Trophoblast cell (in vitro differentiated cells and primary cell): ENCODE data around the gene SELENOO.

Experiments used
- DNase-seq, 2 donors: peaks; one replicate each; pipeline ENCODE4 v3.0.0-alpha.2; 2016
- H2AFZ ChIP-seq: 2 replicates; pipeline ENCODE4 v1.6.1; 2013; ENCODE audit warnings: low read length, moderate library complexity, mild to moderate bottlenecking; ENCODE audit not compliant: insufficient read depth, poor library complexity
- H2AK5ac ChIP-seq: 2 replicates; pipeline ENCODE4 v1.6.1; 2013; ENCODE audit warnings: mild to moderate bottlenecking, low read length
- H2BK120ac ChIP-seq: 2 replicates; pipeline ENCODE4 v1.6.1; 2013; ENCODE audit warnings: low read length, mild to moderate bottlenecking, moderate library complexity; ENCODE audit not compliant: insufficient read depth, poor library complexity
- H2BK12ac ChIP-seq: 2 replicates; pipeline ENCODE4 v1.6.1; 2013; ENCODE audit warnings: mild to moderate bottlenecking, low read length, moderate library complexity
- H2BK5ac ChIP-seq: 2 replicates; pipeline ENCODE4 v1.6.1; 2013; ENCODE audit warnings: low read length, low read depth, moderate library complexity, mild to moderate bottlenecking; ENCODE audit not compliant: poor library complexity
- H3K14ac ChIP-seq: 2 replicates; pipeline ENCODE4 v1.6.1; 2013; ENCODE audit warnings: mild to moderate bottlenecking, low read length
- H3K18ac ChIP-seq: 2 replicates; pipeline ENCODE4 v1.6.1; 2013; ENCODE audit warnings: mild to moderate bottlenecking, low read length
- H3K23ac ChIP-seq: 2 replicates; pipeline ENCODE4 v1.6.1; 2013; ENCODE audit warnings: low read length
- H3K27ac ChIP-seq: 2 replicates; pipeline ENCODE4 v1.5.1; 2013; ENCODE audit warnings: low read depth, mild to moderate bottlenecking, inconsistent platforms, low read length, moderate library complexity
- H3K27me3 ChIP-seq: 2 replicates; pipeline ENCODE4 v1.6.1; 2013; ENCODE audit warnings: inconsistent platforms, mild to moderate bottlenecking, low read length, moderate library complexity; ENCODE audit not compliant: insufficient read depth
- H3K36me3 ChIP-seq, 2 experiments: 1 replicate in 1 of 2; 2 replicates in 1 of 2; pipeline ENCODE4 v1.6.1; 2013; ENCODE audit warnings: low read length in 2 of 2, mild to moderate bottlenecking in 2 of 2, moderate library complexity in 1 of 2; ENCODE audit not compliant: insufficient read depth in 2 of 2, control insufficient read depth in 1 of 2
- H3K4ac ChIP-seq: 2 replicates; pipeline ENCODE4 v1.6.1; 2013; ENCODE audit warnings: low read depth, mild to moderate bottlenecking, low read length, moderate library complexity
- H3K4me1 ChIP-seq, 2 experiments: 1 replicate in 1 of 2; 2 replicates in 1 of 2; pipeline ENCODE4 v1.6.1; 2013; ENCODE audit warnings: low read length in 2 of 2, mild to moderate bottlenecking in 2 of 2, moderate library complexity in 1 of 2; ENCODE audit not compliant: insufficient read depth in 2 of 2, control insufficient read depth in 1 of 2
- H3K4me2 ChIP-seq: 2 replicates; pipeline ENCODE4 v1.6.1; 2013; ENCODE audit warnings: inconsistent platforms, mild to moderate bottlenecking, low read length, moderate library complexity
- H3K4me3 ChIP-seq: 2 replicates; pipeline ENCODE4 v1.5.1; 2013; ENCODE audit warnings: mild to moderate bottlenecking, low read depth, low read length, inconsistent platforms
- H3K79me1 ChIP-seq: one replicate; pipeline ENCODE4 v1.6.1; 2013; ENCODE audit warnings: low read length
- H3K79me2 ChIP-seq: 2 replicates; pipeline ENCODE4 v1.6.1; 2013; ENCODE audit warnings: low read length, mild to moderate bottlenecking; ENCODE audit not compliant: control insufficient read depth, insufficient read depth, poor library complexity
- H3K9ac ChIP-seq: 2 replicates; pipeline ENCODE4 v1.6.1; 2013; ENCODE audit warnings: mild to moderate bottlenecking, low read length
- H3K9me3 ChIP-seq: 2 replicates; pipeline ENCODE4 v1.6.1; 2013; ENCODE audit warnings: low read depth, mild to moderate bottlenecking, control low read depth, inconsistent platforms, low read length; ENCODE audit not compliant: insufficient read depth
- H4K12ac ChIP-seq: 2 replicates; pipeline ENCODE4 v1.6.1; 2013; ENCODE audit warnings: low read depth, mild to moderate bottlenecking, low read length, moderate library complexity
- H4K8ac ChIP-seq: 2 replicates; pipeline ENCODE4 v1.6.1; 2013; ENCODE audit warnings: low read depth, mild to moderate bottlenecking, low read length, moderate library complexity
- H4K91ac ChIP-seq: one replicate; pipeline ENCODE4 v1.6.1; 2013; ENCODE audit warnings: low read depth, mild to moderate bottlenecking, low read length, moderate library complexity
- WGBS: extraction: QIAGEN DNeasy Blood & Tissue Kit; methylation state at CpG from one replicate; pipeline ENCODE4 v1.1.7; 2013; ENCODE audit warnings: missing lambda C conversion rate; ENCODE audit not compliant: insufficient read length, insufficient coverage; ENCODE audit errors: extremely low coverage; 5-methylcytosine and 5-hydroxymethylcytosine counted together

Gene SELENOO

GRCh38 chr22:50221410-50222300 lies 20.8 kb downstream of the SELENOO start:
- Histone ChIP-seq H2AFZ (no peak overlapping the region), H4K91ac (no peak overlapping the region), H3K79me1 (no peaks in the 10 kb centered on the region), H3K9ac (no peak overlapping the region), H3K79me2 (no peaks in the 10 kb centered on the region), H3K4ac (no peak overlapping the region), H3K4me2 (no peak overlapping the region), H4K12ac (no peak overlapping the region), H3K23ac (no peak overlapping the region), H2BK12ac (no peak overlapping the region), H3K4me1 (no peaks in the 10 kb centered on the region), H3K27me3 (no peaks in the 10 kb centered on the region), H2BK120ac (no peak overlapping the region), H3K9me3 (peaks cover 10% of the 10 kb centered on the region), H3K14ac (no peak overlapping the region), H3K4me3 (no peak overlapping the region), H2BK5ac (no peak overlapping the region), H3K27ac (no peak overlapping the region), H3K18ac (no peak overlapping the region), H4K8ac (no peak overlapping the region), H3K36me3 (peaks cover 84 to 88% of the 10 kb centered on the region in 2 experiments), H2AK5ac (no peak overlapping the region)
- WGBS: no CpG with 5 or more reads among the region's 19 CpGs
- DNase-seq: no peak

- no peak overlapping the region for H3K27ac ChIP-seq
- DNase-seq: no peak
- no peaks in the 10 kb centered on the region for H3K79me2 ChIP-seq
- H2AFZ ChIP-seq: no peak overlapping the region
- H3K23ac ChIP-seq: no peak overlapping the region
- no peak overlapping the region for H4K91ac ChIP-seq
- no peak overlapping the region for H3K4me3 ChIP-seq
- no peak overlapping the region for H3K18ac ChIP-seq
- no peaks in the 10 kb centered on the region for H3K4me1 ChIP-seq
- H4K12ac ChIP-seq: no peak overlapping the region
- no peaks in the 10 kb centered on the region for H3K79me1 ChIP-seq
- no peak overlapping the region for H2AK5ac ChIP-seq
- no peak overlapping the region for H3K4ac ChIP-seq
- no CpG with 5 or more reads among the region's 8 CpGs for WGBS
- H3K36me3 ChIP-seq: peaks cover 76 to 82% of the 10 kb centered on the region in 2 experiments
- no peak overlapping the region for H2BK5ac ChIP-seq
- H3K9ac ChIP-seq: no peak overlapping the region
- peaks cover 10% of the 10 kb centered on the region for H3K9me3 ChIP-seq
- H3K14ac ChIP-seq: no peak overlapping the region
- H2BK12ac ChIP-seq: no peak overlapping the region
- no peak overlapping the region for H2BK120ac ChIP-seq
- no peaks in the 10 kb centered on the region for H3K27me3 ChIP-seq
- no peak overlapping the region for H3K4me2 ChIP-seq
- H4K8ac ChIP-seq: no peak overlapping the region
Observed at GRCh38 chr22:50222508-50222907, 21.7 kb downstream of the SELENOO start.

- Histone ChIP-seq H3K27me3 (no peaks in the 10 kb centered on the region), H3K36me3 (peaks cover 63 to 72% of the 10 kb centered on the region in 2 experiments), H3K4me1 (no peaks in the 10 kb centered on the region), H3K27ac (no peak overlapping the region), H2AFZ (no peak overlapping the region), H2BK5ac (no peak overlapping the region), H2BK12ac (no peak overlapping the region), H2BK120ac (no peak overlapping the region), H3K9me3 (peaks cover 10% of the 10 kb centered on the region), H4K91ac (no peak overlapping the region), H4K12ac (no peak overlapping the region), H3K9ac (no peak overlapping the region), H3K14ac (no peak overlapping the region), H3K23ac (no peak overlapping the region), H3K4me3 (no peak overlapping the region), H3K18ac (no peak overlapping the region), H3K79me2 (no peaks in the 10 kb centered on the region), H4K8ac (no peak overlapping the region), H3K79me1 (no peaks in the 10 kb centered on the region), H2AK5ac (no peak overlapping the region), H3K4me2 (no peak overlapping the region), H3K4ac (no peak overlapping the region)
- WGBS: no CpG with 5 or more reads among the region's 16 CpGs
- DNase-seq: no peak
Observed at GRCh38 chr22:50224071-50224470, 23.3 kb downstream of the SELENOO start.

GRCh38 chr22:50225200-50225969 lies 24.6 kb downstream of the SELENOO start:
- Histone ChIP-seq H2BK120ac (no peak overlapping the region), H2BK5ac (no peak overlapping the region), H4K8ac (no peak overlapping the region), H3K4me1 (no peaks in the 10 kb centered on the region), H3K4ac (no peak overlapping the region), H3K9ac (no peak overlapping the region), H4K91ac (no peak overlapping the region), H3K27me3 (no peaks in the 10 kb centered on the region), H3K23ac (no peak overlapping the region), H3K27ac (no peak overlapping the region), H3K4me2 (no peak overlapping the region), H3K4me3 (peak overlapping the region; percentile 24), H2AK5ac (no peak overlapping the region), H3K79me1 (no peaks in the 10 kb centered on the region), H3K79me2 (no peaks in the 10 kb centered on the region), H3K9me3 (peaks cover 9% of the 10 kb centered on the region), H2AFZ (no peak overlapping the region), H4K12ac (no peak overlapping the region), H2BK12ac (no peak overlapping the region), H3K36me3 (peaks cover 55 to 65% of the 10 kb centered on the region in 2 experiments), H3K18ac (no peak overlapping the region), H3K14ac (no peak overlapping the region)
- no peak for DNase-seq
- no CpG with 5 or more reads among the region's 24 CpGs for WGBS
